HG03135 (cell line): ENCODE data around the gene CTPS2.
"Not testable (repeated sequence)": the region's sequence is repeated elsewhere in the genome, so short reads cannot be mapped to it uniquely, and the experiment has no call there.

Source experiments
- ATAC-seq: cut with Tn5 transposase; IDR thresholded peaks from one replicate; pipeline ENCODE4 v1.9.1; 2021; ENCODE audit warnings: mild to moderate bottlenecking, moderate library complexity; ENCODE audit not compliant: unreplicated experiment

Gene CTPS2

GRCh38 chrX:16658284-16658683 is 54.2 kb downstream of the CTPS2 start:
- ATAC-seq: no peak

DNA sequence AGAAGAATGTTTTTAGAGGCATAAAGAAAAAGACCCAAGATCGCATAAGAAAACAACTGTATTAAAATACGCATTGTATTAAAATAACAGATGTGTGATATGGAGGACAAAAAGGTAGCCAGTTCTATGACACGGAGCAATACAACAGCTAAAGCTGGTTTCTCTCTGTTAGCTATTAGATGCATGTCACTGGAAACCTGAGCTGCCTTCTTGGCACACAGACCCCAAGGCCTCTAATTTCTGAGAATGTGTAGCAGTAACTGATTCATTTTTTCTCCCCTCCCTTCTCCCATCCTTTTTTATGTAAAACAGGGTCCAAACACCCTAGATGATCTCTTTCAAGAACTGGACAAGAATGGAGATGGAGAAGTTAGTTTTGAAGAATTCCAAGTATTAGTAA is 58.4 kb downstream of the CTPS2 start:
- ATAC-seq: no peak

DNA sequence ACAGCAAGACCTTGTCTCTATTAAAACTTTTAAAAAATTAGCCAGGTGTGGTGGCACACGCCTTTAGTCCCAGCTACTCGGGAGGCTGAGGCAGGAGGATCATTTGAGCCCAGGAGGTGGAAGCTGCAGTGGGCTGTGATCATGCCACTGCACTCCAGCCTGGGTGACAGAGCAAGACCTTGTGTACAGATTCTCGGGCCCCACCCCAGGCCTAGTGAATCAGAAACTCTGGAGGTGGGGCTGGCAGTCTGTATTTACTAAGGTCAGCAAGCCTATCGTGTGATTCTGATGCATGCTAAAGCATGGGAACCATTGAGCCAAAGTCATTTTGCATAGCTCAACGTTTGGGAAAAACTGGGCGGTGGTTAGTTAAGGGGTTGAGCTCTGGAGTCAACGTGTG is 59.0 kb downstream of the CTPS2 start:
- no peak for ATAC-seq

- ATAC-seq: no peak
Measured at GRCh38 chrX:16651391-16652024, 61.0 kb downstream of the CTPS2 start.

DNA sequence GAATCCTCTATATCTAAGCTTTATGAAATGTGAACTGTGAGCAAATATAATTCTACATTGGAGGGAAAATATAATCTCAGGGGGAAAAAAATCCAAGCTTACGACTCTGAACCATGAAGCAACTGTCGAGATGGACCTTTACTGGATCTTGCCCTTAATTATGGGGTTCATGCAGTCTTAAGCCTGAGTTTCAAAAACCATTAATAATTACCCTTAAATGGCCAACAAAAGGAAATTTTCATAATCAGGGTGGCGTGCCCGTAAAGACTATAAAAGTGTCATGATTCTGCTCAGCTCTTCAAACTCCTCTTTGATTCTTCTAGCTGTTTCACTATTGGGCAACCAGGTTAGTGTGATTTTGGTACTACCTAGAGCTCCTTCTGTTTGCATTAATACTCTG is 62.6 kb downstream of the CTPS2 start, which contains the start of gene S100G:
S100G (plus strand) TSS at position 301 of the 400 bp plus-strand sequence. CDS start 849 bp downstream, outside the sequence.
- no peak for ATAC-seq

GRCh38 chrX:16646366-16647138 is 65.9 kb downstream of the CTPS2 start:
- no peak for ATAC-seq

DNA sequence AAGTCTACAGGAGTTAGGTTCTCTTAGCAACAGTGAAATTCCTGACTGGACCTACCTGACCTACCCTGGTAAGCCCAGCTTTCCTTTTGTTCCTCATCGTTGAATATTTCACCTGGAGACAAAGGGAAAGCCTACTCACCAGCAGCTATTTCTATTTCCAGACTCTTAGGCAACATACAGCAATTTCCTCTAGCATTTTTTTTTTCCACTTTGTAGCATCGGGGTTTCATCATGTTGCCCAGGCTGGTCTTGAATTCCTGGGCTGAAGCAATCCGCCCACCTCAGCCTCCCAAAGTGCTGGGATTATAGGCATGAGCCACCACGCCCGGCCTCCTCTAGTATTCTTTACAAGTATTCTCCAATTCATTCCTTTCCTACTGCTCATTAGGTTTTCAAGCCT is 69.3 kb downstream of the CTPS2 start:
- ATAC-seq: no peak

- no peak for ATAC-seq
Measured at GRCh38 chrX:16640823-16641222, 71.6 kb downstream of the CTPS2 start.

GRCh38 chrX:16639966-16640365 is 72.5 kb downstream of the CTPS2 start:
- ATAC-seq: no peak

- ATAC-seq: no peak
Measured at GRCh38 chrX:16638533-16638932, 73.9 kb downstream of the CTPS2 start.

GRCh38 chrX:16635596-16635995 is 76.9 kb downstream of the CTPS2 start:
- ATAC-seq: no peak

GRCh38 chrX:16635040-16635439 is 77.4 kb downstream of the CTPS2 start:
- ATAC-seq: no peak

DNA sequence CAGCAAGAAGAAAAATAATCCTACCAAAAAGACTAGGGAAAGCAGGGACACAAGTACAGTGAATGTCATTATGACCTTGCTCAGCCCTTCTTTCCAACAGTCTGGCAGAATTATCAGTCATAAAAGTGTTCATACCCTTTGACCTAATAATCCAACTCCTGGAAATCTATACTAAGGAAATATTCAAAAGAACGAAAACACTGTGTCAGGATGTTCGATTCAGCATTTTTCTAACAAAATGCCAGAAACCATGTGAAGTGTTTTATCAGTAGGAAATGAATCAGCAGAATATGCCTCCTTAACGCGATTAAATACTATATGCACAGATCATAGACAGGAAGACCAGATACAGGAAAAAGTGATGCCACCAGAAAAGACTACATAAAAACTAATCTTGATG is 78.7 kb downstream of the CTPS2 start:
- ATAC-seq: no peak

GRCh38 chrX:16629909-16630308 is 82.6 kb downstream of the CTPS2 start:
- ATAC-seq: no peak

DNA sequence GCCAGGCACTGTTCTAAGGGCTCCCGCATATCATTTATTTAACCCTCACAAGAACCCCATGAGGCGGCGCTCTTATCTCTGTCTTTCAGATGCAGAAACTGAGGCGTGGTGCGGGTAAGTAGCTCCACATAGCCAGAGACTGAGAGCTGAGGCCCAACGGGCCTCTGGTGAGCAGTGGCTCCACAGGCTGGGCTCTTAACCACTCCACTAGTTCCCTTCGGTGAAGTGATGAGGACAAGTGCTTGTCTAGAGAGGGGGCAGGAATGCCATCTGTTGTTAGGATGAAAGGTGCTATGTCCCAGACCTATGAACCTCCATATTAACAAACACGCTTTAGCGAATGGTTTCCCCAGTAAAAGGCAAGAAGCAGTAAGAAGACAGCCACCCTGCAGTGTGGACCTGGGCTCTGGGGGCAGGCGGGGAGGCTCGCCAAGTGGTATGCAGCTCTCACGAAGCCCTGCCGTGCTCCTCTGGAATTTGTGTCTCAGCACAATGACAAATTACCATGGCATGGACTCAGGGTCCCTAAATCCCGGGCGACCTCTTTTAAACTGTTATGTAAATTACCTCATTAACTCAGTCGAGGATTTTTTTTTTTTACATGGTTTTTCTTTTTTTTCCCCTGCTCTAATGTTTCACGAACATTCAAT is 83.4 kb downstream of the CTPS2 start:
- ATAC-seq: no peak

DNA sequence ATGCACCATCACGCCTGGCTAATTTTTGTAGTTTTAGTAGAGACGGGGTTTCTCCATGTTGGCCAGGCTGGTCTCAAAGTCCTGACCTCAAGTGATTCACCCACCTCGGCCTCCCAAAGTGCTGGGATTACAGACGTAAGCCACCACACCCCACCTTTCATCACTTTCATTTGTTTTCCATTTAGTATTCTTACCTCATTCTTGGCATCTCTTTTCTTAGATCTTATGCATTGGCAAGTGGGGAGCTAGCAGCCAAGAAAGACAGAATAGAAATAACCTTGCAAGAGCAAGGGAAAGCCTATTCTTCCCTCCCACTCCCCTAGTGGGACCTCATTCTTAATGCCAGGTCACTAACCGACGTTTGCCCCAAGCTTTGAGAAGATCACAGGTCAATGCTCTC is 84.0 kb downstream of the CTPS2 start:
- ATAC-seq: not testable (repeated sequence)

- no peak for ATAC-seq
Measured at GRCh38 chrX:16619024-16619423, 93.4 kb downstream of the CTPS2 start.

DNA sequence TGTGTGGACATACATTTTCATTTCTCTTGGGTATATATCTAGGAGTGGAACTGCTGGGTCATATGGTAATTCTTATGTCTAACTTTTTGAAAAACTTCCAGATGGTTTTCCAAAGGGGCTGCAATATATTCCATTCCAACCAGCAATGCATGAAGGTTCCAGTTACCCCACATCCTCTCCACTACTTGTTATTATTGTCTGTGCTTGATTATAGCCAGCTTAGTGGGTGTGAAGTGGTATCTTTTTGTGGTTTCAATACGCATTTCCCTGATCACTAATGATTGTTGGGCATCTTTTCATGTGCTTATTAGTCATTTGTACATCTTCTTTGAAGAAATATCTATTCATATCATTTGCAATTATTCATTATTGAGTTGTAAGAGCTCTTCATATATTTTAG is 94.0 kb downstream of the CTPS2 start:
- ATAC-seq: no peak

- ATAC-seq: no peak
Measured at GRCh38 chrX:16617382-16617781, 95.1 kb downstream of the CTPS2 start.

GRCh38 chrX:16612257-16612897 is 100.1 kb downstream of the CTPS2 start:
- ATAC-seq: no peak

DNA sequence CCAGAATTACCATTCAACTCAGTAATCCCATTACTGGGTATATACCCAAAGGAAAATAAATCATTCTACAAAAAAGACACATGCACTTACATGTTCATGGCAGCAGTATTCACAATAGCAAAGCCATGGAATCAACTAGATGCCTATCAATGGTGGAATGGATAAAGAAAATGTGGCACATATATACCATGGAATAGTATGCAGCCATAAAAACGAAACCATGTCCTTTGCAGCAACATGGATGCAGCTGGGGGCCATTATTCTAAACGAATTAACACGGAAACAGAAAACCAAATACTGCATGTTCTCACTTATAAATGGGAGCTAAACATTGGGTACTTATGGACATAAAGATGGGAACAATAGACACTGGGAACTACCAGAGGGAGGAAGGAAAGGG is 101.8 kb downstream of the CTPS2 start:
- not testable (repeated sequence) for ATAC-seq
